Upper lobe of left lung (tissue), 6 donors: ENCODE results near the gene CEP104. TPM values are rescaled to one million over a fixed set of nuclear protein-coding genes. Genes with fewer than 3 reads are reported as not detected.

Experiments used
- ATAC-seq, 2 donors: fragments of 200-7000 bp; cut with Tn5 transposase; one replicate each; pipeline ENCODE4 v1.9.1; 2022; ENCODE audit warnings: mild to moderate bottlenecking in 2 of 2, moderate library complexity in 2 of 2; ENCODE audit not compliant: low FRiP score in 2 of 2
- DNase-seq, 2 donors: peaks; one replicate each; pipeline ENCODE4 v3.0.0-alpha.2; 2019 to 2020
- H3K27ac ChIP-seq, 4 donors: fragments of 200-600 bp; sonication (generic); one replicate each; pipeline ENCODE4 v1.5.1; 2016 to 2019
- H3K27me3 ChIP-seq, 4 donors: fragments of 200-600 bp; sonication (generic); one replicate each; pipeline ENCODE4 v1.5.1; 2017 to 2019
- H3K36me3 ChIP-seq, 4 donors: fragments of 200-600 bp; sonication (generic); one replicate each; pipeline ENCODE4 v1.5.1; 2016 to 2019
- H3K4me1 ChIP-seq, 4 donors: fragments of 200-600 bp; sonication (generic); one replicate each; pipeline ENCODE4 v1.5.1; 2018 to 2019
- H3K4me3 ChIP-seq, 4 donors: fragments of 200-600 bp; sonication (generic); one replicate each; pipeline ENCODE4 v1.5.1; 2017 to 2019; ENCODE audit warnings: mild to moderate bottlenecking in 2 of 4, moderate library complexity in 1 of 4
- H3K9me3 ChIP-seq, 4 donors: fragments of 200-600 bp; sonication (generic); one replicate each; pipeline ENCODE4 v1.5.1; 2018 to 2019
- CTCF ChIP-seq, 6 experiments: fragments of 450-650 bp in 4 of 6; fragments of 200-600 bp in 2 of 6; sonication (generic) in 2 of 6; IDR thresholded peaks; one replicate each; pipeline ENCODE4 v1.5.1; 2016 to 2019; ENCODE audit warnings: antibody characterized with exemption in 6 of 6
- EP300 ChIP-seq, 4 donors: sonication (generic); formaldehyde crosslinking; IDR thresholded peaks; one replicate each; pipeline ENCODE4 v1.5.1; 2017; ENCODE audit warnings: antibody characterized with exemption in 4 of 4, control low read depth in 2 of 4
- POLR2A ChIP-seq, 4 donors: fragments of 450-650 bp; IDR thresholded peaks; one replicate each; pipeline ENCODE4 v1.5.1; 2016 to 2017; ENCODE audit warnings: antibody characterized with exemption in 4 of 4, mild to moderate bottlenecking in 2 of 4
- POLR2AphosphoS5 ChIP-seq, 2 donors: sonication (generic); formaldehyde crosslinking; IDR thresholded peaks; one replicate each; pipeline ENCODE4 v1.5.1; 2017; ENCODE audit warnings: antibody characterized with exemption in 2 of 2
- WGBS, 2 donors: methylation state at CpG; one replicate each; pipeline ENCODE4 v1.1.5; 2017 to 2018; 5-methylcytosine and 5-hydroxymethylcytosine counted together
- total RNA-seq, 6 donors: library from RNA; depleted of rRNA in 4 of 6; stranded (reverse); fragments of >200 nt in 4 of 6; gene quantifications; one replicate each; pipeline versions ENCODE4 v1.1.0 to v1.2.1, GENCODE V29; 2016 to 2021
- donor health status: DM: no; HTN: no; CAD: no; lungs with moderate emphysema.
- donor health status: DM: no; HTN: yes; CAD: no; lungs with severe emphysema.

The CEP104 gene
- total RNA-seq, 6 donors from 2014 or later = 37.7 to 118 (median 53.6) TPM

- H3K27ac ChIP-seq = no peak overlapping the region
- 95 to 96% methylated on average over 15 of the region's 15 CpGs for WGBS, 2 donors
Measured at GRCh38 chr1:3902111-3902511, 45.1 kb upstream of the CEP104 start.

GRCh38 chr1:3900969-3901529 is 44.0 kb upstream of the CEP104 start:
- H3K36me3 ChIP-seq = no peaks in the 10 kb centered on the region
- peak in 1 of 2 donors; percentile 71 for TF ChIP-seq POLR2AphosphoS5 (IDR thresholded peaks at IDR 0.05)
- TF ChIP-seq POLR2A (IDR thresholded peaks at IDR 0.05) = peak in 1 of 4 donors; percentile 61
- TF ChIP-seq EP300 (IDR thresholded peaks at IDR 0.05) = no peak
- TF ChIP-seq CTCF (IDR thresholded peaks at IDR 0.05) = peak in 1 of 6 experiments; percentile 39
- WGBS, 2 donors = 0 to 1% methylated on average over 5 to 24 of the region's 51 CpGs
- ATAC-seq = peak; percentile 95 to 96
- H3K27ac ChIP-seq = peak overlapping the region; percentile 95 to 96 (median 96)
- peak overlapping the region; percentile 86 to 99 (median 94) for H3K4me3 ChIP-seq
- no peaks in the 10 kb centered on the region for H3K27me3 ChIP-seq
- peaks cover 10 to 23% (median 11%) of the 10 kb centered on the region in 4 donors for H3K4me1 ChIP-seq
- DNase-seq = peak; percentile 98 to 100
- peaks cover 0 to 5% (median 2%) of the 10 kb centered on the region in 4 donors for H3K9me3 ChIP-seq

More at GRCh38 chr1:3902111-3902511, 45.1 kb upstream of the CEP104 start:
- no peaks in the 10 kb centered on the region for H3K36me3 ChIP-seq
- no peak overlapping the region for H3K4me3 ChIP-seq
- H3K4me1 ChIP-seq = peaks cover 10 to 18% (median 11%) of the 10 kb centered on the region in 4 donors
- DNase-seq (peak in 1 of 2 donors; percentile 83), ATAC-seq (no peak)
- H3K9me3 ChIP-seq = peaks cover 0 to 5% (median 2%) of the 10 kb centered on the region in 4 donors
- no peaks in the 10 kb centered on the region for H3K27me3 ChIP-seq
- no peak for TF ChIP-seq POLR2AphosphoS5 (IDR thresholded peaks at IDR 0.05)
- no peak for TF ChIP-seq CTCF (IDR thresholded peaks at IDR 0.05)
- no peak for TF ChIP-seq POLR2A (IDR thresholded peaks at IDR 0.05)
- no peak for TF ChIP-seq EP300 (IDR thresholded peaks at IDR 0.05)

GRCh38 chr1:3900150-3900968 is 43.3 kb upstream of the CEP104 start, which contains the start of gene C1orf174:
TSS of gene C1orf174 (minus strand) at chr1:3900272. CDS start at chr1:3900186, 86 bp downstream.
- peaks cover 10 to 23% (median 11%) of the 10 kb centered on the region in 4 donors for H3K4me1 ChIP-seq
- peak in 1 of 6 experiments; percentile 4 for TF ChIP-seq CTCF (IDR thresholded peaks at IDR 0.05)
- TF ChIP-seq POLR2AphosphoS5 (IDR thresholded peaks at IDR 0.05) = peak; percentile 55 to 63
- TF ChIP-seq EP300 (IDR thresholded peaks at IDR 0.05) = no peak
- peak in 2 of 4 donors; percentile 9 to 66 for TF ChIP-seq POLR2A (IDR thresholded peaks at IDR 0.05)
- DNase-seq (peak; percentile 94 to 97), ATAC-seq (peak; percentile 96)
- peaks cover 0 to 5% (median 2%) of the 10 kb centered on the region in 4 donors for H3K9me3 ChIP-seq
- H3K27ac ChIP-seq = peak within 1 kb of the TSS; percentile 95 to 96 (median 96)
- no peaks in the 10 kb centered on the region for H3K27me3 ChIP-seq
- peak within 1 kb of the TSS; percentile 86 to 99 (median 94) for H3K4me3 ChIP-seq
- 0% methylated on average over 26 to 34 of the region's 58 CpGs for WGBS, 2 donors
- peaks cover 0 to 2% (median 0%) of the 10 kb centered on the region in 4 donors for H3K36me3 ChIP-seq

GRCh38 chr1:3899754-3900149 is 42.7 kb upstream of the CEP104 start:
- H3K4me1 ChIP-seq = peaks cover 10 to 25% (median 11%) of the 10 kb centered on the region in 4 donors
- 0% methylated on average over 8 to 14 of the region's 26 CpGs for WGBS, 2 donors
- DNase-seq = peak in 1 of 2 donors; percentile 31

More at GRCh38 chr1:3899754-3900149, 42.7 kb upstream of the CEP104 start:
- peaks cover 0 to 6% (median 2%) of the 10 kb centered on the region in 4 donors for H3K36me3 ChIP-seq
- peaks cover 0 to 5% (median 2%) of the 10 kb centered on the region in 4 donors for H3K9me3 ChIP-seq
- peak overlapping the region; percentile 95 to 96 (median 96) for H3K27ac ChIP-seq
- TF ChIP-seq CTCF (IDR thresholded peaks at IDR 0.05) (peak in 2 of 6 experiments; percentile 7 to 10), POLR2A (IDR thresholded peaks at IDR 0.05) (no peak)
- no peaks in the 10 kb centered on the region for H3K27me3 ChIP-seq
- H3K4me3 ChIP-seq = peak overlapping the region; percentile 51 to 99 (median 88)
- ATAC-seq = no peak
